GM12864 (cell line): ENCODE results near the gene PADI3.

Experiments used
- DNase-seq: peaks from one replicate; pipeline ENCODE4 v3.0.0-alpha.2; 2011; ENCODE audit warnings: low read depth
- H3K4me3 ChIP-seq: 2 replicates; pipeline ENCODE4 v1.5.1; 2011; ENCODE audit warnings: mild to moderate bottlenecking, low read depth, low read length, control low read depth
- TF ChIP-seq, protein P1 (sequence below): IDR thresholded peaks from 2 replicates; pipeline ENCODE4 v1.5.1; 2011; ENCODE audit warnings: low read depth, mild to moderate bottlenecking, moderate library complexity, low read length, control low read depth, inconsistent platforms; ENCODE audit errors: missing control alignments

The PADI3 gene

DNA sequence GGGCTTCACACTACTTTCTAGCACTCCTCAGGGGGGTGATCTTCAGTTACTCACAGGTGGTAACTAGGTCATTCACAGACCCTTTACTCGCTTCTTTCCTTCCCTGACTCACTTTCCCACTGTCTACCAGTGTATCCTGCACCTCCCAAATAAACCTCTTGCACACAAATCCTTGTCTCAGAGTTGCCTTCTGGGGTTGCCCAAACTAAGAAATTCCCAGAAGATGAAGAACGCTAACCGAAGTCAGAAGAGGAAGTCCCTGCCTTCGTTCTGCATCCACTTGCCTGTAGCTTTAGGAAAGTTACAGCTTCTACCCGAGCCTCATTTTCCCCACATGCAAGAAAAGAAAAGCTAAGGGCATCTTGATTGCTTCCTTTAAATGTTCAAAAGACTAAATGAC, 47.2 kb downstream of the PADI3 start:
- H3K4me3 ChIP-seq: no peak overlapping the region
- TF ChIP-seq, protein P1, sequence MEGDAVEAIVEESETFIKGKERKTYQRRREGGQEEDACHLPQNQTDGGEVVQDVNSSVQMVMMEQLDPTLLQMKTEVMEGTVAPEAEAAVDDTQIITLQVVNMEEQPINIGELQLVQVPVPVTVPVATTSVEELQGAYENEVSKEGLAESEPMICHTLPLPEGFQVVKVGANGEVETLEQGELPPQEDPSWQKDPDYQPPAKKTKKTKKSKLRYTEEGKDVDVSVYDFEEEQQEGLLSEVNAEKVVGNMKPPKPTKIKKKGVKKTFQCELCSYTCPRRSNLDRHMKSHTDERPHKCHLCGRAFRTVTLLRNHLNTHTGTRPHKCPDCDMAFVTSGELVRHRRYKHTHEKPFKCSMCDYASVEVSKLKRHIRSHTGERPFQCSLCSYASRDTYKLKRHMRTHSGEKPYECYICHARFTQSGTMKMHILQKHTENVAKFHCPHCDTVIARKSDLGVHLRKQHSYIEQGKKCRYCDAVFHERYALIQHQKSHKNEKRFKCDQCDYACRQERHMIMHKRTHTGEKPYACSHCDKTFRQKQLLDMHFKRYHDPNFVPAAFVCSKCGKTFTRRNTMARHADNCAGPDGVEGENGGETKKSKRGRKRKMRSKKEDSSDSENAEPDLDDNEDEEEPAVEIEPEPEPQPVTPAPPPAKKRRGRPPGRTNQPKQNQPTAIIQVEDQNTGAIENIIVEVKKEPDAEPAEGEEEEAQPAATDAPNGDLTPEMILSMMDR: no peak
- DNase-seq: no peak

DNA sequence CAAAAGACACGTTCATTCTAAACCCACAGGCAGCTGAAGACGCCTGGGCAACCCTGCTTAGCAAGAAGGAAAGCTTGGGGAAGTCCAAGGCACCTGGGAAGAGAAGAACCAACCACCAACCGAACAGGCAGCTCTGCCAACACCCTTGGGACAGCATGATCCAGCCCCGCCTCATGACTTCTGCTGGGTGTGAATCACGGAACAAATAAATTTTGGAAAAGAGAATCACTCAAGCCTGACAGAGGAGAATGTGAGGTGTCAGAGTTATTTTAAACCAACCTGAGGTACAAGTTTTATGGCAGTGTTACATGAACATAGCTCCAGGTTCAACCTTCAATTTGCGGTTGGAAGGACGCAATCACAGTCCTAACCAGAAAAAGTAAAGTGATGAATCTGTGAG, 49.1 kb downstream of the PADI3 start:
- no peak for DNase-seq
- TF ChIP-seq, protein P1: no peak
- H3K4me3 ChIP-seq: no peak overlapping the region

DNA sequence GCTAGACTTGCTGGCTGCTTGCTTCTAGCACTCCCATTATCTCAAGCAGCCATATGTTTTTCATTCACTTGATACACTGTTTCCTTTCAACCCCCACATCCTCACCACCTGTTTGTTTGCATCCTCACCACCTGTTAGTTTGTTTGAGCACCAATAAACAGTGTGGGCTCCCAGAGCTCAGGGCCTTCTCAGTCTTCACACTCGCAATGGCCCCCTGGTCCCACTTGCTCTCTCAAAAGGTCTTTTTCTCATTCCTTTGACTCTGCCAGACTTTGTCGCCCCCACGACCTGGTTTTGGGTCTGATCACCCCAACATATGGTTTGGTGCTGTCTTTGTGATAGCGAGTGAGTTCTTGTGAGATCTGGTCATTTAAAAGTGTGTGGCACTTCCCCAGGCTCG, 52.9 kb downstream of the PADI3 start:
- H3K4me3 ChIP-seq: no peak overlapping the region
- TF ChIP-seq, protein P1: no peak
- DNase-seq: no peak

DNA sequence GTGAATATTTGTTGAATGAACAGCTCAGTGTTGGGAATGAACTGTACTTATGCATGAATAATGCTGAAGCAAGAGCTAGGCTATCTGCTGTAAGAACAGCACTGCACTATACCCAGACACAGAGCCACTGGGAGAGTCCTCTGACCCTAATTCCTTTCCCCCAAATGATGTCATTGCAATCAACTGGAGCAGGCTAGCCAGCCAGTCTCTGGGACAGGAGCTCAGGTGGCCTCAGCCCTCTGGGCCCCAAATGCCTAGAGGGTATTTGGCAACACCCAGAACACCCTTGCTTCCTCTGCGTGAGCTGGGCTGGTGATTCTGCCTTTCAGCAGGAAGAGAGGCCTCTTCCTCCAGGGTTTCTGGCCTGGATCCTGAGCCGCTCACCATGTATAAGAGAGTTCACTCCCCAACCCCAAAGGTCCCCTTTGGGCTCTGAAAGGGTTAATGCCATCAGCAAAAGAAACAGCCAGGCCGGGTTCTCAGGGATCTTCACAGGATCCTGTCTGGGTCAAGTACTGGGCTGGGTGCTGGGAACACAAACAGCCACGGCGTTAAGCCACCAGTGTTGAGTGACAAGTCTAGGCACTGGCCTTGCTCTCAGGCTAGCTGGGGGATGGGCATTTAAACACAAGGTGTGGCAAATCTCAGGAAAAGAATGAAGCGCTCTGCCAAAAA, 55.4 kb downstream of the PADI3 start:
- no peak for DNase-seq
- TF ChIP-seq, protein P1: no peak
- H3K4me3 ChIP-seq: no peak overlapping the region

DNA sequence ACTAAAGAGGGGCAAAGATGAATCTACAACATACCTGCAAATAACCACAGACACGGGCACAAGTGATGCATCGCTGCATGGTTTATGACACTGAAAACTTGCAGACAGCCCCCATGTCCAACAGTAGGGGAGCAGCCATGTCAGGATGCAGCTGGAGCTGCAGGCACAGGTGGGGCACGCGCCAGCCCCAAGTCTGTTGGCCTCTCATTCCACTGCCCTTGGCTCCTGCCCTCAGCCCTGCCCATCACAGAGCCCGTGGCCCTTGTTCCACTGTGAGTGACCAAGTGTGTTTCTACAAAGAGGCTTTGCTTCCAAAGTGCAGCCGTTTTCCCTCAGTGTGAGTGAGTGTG, 55.9 kb downstream of the PADI3 start:
- no peak overlapping the region for H3K4me3 ChIP-seq
- no peak for DNase-seq
- TF ChIP-seq, protein P1: no peak

DNA sequence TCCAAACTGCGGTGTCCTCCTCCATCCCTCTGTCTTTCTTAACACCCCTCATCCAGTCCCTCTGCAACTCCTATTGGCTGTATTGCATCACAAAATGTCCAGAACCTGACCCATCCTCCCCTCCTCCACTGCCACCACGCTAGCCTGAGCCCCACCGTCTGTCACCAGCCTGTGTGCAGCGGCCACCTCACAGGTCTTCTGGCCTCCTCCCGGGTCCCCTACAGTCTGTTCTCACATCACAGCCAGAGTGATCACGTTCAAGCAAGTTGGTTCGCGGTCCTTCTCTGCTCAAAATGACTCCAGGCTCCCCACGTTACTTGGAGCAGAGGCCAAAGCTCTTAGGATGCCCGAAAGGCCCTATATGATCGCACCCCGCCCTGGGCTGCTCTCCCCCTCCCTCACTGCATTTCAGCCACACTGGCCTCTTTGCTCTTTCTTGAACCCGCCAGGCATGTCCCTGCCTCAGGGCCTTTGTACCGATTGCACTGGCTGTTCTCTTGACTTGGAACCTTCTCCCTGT, 56.7 kb downstream of the PADI3 start:
- H3K4me3 ChIP-seq: no peak overlapping the region
- TF ChIP-seq, protein P1: no peak
- DNase-seq: no peak

DNA sequence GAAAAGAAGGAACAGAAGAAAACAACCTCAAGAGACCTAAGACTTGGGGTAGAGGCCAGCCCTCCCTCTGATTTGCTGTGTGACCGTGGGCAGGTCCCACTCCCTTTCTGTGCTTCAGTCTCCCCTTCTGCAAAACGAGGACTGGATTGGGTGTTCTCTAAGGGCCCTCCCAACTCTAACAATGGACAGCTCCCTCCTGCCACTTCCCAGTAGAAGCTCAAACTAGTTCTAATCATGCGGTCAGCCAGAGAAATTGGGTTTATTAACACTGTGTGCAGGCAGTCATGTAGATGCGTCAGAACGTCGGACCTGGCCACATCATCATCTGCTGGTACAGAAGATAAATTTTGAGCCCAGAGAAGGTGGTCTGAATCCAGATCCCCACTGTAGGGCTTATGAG, 57.5 kb downstream of the PADI3 start:
- DNase-seq: no peak
- no peak overlapping the region for H3K4me3 ChIP-seq
- TF ChIP-seq, protein P1: no peak
